ENCODE measurements around the gene GID8. TPM values are rescaled to one million over a fixed set of nuclear protein-coding genes. Genes with fewer than 3 reads are reported as not detected.

Gene GID8
- total and polyA plus RNA-seq, 2 of the 13 experiments (the other 11 are each of a cell fraction or from before 2014, with no cell fraction given): 39.6 to 59.8 TPM

DNA sequence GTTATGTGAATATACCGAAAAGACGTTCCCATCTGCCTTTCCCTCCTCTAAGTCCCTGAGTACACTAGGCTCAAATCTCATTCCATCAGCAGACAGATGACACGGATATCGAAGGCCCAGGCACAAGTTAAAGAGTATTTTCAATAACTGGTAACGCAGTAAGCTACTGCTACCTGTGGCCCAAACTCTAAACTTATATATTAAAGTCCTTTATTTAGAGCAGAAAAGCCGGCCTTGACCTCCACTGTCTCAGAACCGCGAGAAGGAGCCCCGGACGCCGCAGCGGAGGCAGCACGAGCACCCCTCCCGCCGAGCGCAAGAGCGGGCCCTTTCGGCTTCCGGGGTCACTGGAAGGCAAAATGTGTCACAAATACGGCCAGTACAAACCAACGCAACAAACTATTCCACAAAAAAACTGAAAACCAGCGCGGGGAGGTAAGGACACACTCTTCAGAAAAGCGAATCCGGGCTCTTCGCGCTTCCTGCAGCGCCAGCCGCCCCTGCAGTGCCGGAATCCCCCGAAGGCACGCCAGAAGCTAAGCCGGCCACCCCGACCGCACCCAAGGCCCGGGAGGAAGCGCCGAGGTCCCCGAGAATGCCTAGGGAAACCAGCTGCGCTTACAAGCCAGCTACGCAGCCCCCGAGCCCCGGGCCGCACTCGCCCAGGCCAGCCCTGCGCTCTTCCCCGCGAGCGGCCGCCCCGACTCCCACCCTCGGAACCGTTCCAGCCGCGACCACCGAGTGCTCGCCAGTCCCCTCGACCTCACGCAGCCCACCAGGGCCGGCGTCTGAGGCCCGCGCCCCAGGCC, 12.3 kb upstream of the GID8 start (continued):
- TF ChIP-seq ZFP37 (CRISPR knock-in tag; IDR thresholded peaks at IDR 0.05; ENCODE audit: borderline replicate concordance) (0 out of 2 replicates have a peak, but pooled peaks have one; percentile 43), STAT6 (CRISPR knock-in tag; IDR thresholded peaks at IDR 0.05; ENCODE audit: borderline replicate concordance) (0 out of 2 replicates have a peak, but pooled peaks have one; percentile 17), HDAC1 (CRISPR knock-in tag; IDR thresholded peaks at IDR 0.05) (peak; percentile 61; the same call in 1 of the 2 replicates), CC2D1A (CRISPR knock-in tag; IDR thresholded peaks at IDR 0.05) (no peak), GATAD1 (CRISPR knock-in tag; IDR thresholded peaks at IDR 0.05) (peak; percentile 25; the same call in 1 of the 2 replicates), ISX (CRISPR knock-in tag; conservative IDR thresholded peaks at IDR 0.05) (no peak; the same call in 1 of the 2 replicates), ZNF589 (CRISPR knock-in tag; conservative IDR thresholded peaks at IDR 0.05) (peak; percentile 37; the same call in 1 of the 2 replicates), ZNF235 (CRISPR knock-in tag; IDR thresholded peaks at IDR 0.05; ENCODE audit: borderline replicate concordance) (peak; percentile 12; the same call in 1 of the 2 replicates), ZBTB42 (CRISPR knock-in tag; IDR thresholded peaks at IDR 0.05) (no peak; the same call in 1 of the 2 replicates), SP5 (CRISPR knock-in tag; IDR thresholded peaks at IDR 0.05; ENCODE audit: borderline replicate concordance, low read depth) (no peak), SIN3B (IDR thresholded peaks at IDR 0.05; ENCODE audit: low read length) (0 out of 2 replicates have a peak, but pooled peaks have one; percentile 26), NAIF1 (CRISPR knock-in tag; IDR thresholded peaks at IDR 0.05; ENCODE audit: borderline replicate concordance) (0 out of 2 replicates have a peak, but pooled peaks have one; percentile 47), SMAD1 (CRISPR knock-in tag; IDR thresholded peaks at IDR 0.05; ENCODE audit: borderline replicate concordance, low read depth) (no peak), IKZF1 (IDR thresholded peaks at IDR 0.05) (no peak), ZNF34 (CRISPR knock-in tag; IDR thresholded peaks at IDR 0.05; ENCODE audit: borderline replicate concordance) (peak; percentile 70; the same call in 1 of the 2 replicates), XRCC5 (optimal IDR thresholded peaks at IDR 0.05; ENCODE audit: low read length) (no peak), NR2F1 (CRISPR knock-in tag; IDR thresholded peaks at IDR 0.05) (no peak; a peak in 1 of 4 replicates), GTF3A (CRISPR knock-in tag; conservative IDR thresholded peaks at IDR 0.05) (no peak), ZNF605 (CRISPR knock-in tag; IDR thresholded peaks at IDR 0.05) (peak; percentile 20; the same call in 1 of the 2 replicates), ZSCAN31 (CRISPR knock-in tag; IDR thresholded peaks at IDR 0.05; ENCODE audit: low read depth) (peak; percentile 23), SMAD9 (CRISPR knock-in tag; IDR thresholded peaks at IDR 0.05) (no peak), SIN3A (IDR thresholded peaks at IDR 0.05; ENCODE audit: borderline replicate concordance, low read depth, low read length) (peak; percentile 69; the same call in 1 of the 2 replicates), YEATS2 (CRISPR knock-in tag; IDR thresholded peaks at IDR 0.05; ENCODE audit: borderline replicate concordance) (0 out of 2 replicates have a peak, but pooled peaks have one; percentile 37), ZFP90 (CRISPR knock-in tag; IDR thresholded peaks at IDR 0.05; ENCODE audit: borderline replicate concordance) (no peak), ZNF543 (CRISPR knock-in tag; IDR thresholded peaks at IDR 0.05) (peak; percentile 66; the same call in 1 of the 2 replicates), ZNF138 (CRISPR knock-in tag; IDR thresholded peaks at IDR 0.05; ENCODE audit: low read depth) (no peak)
- TF ChIP-seq, protein P1, sequence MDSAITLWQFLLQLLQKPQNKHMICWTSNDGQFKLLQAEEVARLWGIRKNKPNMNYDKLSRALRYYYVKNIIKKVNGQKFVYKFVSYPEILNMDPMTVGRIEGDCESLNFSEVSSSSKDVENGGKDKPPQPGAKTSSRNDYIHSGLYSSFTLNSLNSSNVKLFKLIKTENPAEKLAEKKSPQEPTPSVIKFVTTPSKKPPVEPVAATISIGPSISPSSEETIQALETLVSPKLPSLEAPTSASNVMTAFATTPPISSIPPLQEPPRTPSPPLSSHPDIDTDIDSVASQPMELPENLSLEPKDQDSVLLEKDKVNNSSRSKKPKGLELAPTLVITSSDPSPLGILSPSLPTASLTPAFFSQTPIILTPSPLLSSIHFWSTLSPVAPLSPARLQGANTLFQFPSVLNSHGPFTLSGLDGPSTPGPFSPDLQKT (CRISPR knock-in tag; IDR thresholded peaks at IDR 0.05; ENCODE audit: borderline replicate concordance): 0 out of 2 replicates have a peak, but pooled peaks have one; percentile 20
